ENCODE measurements around the gene UNC5C.

The UNC5C gene

GRCh38 chr4:95466791-95467190, 82.0 kb downstream of the UNC5C start:
- no peak for DNase-seq (ENCODE audit: low read depth)

DNA sequence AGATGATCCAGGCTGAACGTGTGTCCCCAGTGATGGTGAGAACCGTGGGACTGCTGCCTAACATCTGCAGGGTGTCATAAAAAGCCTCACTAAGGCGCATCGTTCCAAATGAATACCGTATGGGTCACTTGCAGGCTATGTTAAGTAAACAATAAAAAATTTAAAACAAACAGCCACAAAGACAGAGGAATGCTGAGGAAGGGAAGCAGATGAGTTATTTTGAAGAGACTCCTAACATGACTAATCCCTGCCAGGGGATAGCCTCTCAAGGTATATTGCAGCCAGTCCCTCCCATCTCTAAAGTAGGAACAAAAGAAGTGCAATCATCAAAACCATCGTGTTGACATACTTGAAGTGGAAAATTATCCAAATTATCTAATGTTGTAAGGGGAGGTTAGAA, 83.8 kb downstream of the UNC5C start:
- no peak for DNase-seq (ENCODE audit: low read depth)

DNA sequence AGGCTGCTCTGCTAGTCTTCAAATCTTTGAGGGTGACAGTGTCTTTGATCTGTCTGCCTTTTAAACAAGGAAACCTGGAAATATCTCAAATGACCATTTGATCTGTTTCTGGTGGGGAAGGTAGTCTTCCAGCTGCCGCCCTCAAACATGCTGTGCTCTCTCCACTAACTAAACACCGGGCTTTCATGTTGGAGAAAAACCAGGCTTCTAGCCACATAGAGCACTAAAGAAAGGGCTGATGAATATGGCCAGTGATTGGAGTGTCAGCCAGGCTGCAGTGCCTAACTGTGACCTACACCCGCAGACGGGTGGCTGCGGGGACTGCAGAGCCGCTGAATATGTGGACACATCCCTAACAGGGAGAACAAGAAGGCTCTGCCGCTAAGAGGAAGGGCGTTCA, 85.9 kb downstream of the UNC5C start:
- no peak for DNase-seq (ENCODE audit: low read depth)

DNA sequence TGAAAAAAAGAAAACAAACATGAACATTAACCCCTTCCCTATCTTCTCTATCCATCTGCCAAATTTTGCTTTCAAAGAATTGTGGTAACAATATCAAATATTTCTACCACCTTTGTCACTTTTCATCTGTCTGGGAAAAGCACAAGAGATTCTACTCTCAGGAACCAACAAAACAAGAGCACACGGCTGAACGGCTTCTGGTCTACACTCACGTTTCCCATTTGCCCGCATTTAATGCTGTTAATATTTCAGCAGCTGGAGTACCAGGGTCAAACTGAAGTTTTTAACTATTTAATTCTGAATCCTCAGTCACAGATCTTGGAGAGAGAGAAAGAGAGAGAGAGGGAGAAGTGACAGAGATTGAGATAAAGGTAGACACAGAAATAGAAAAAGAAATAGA, 91.4 kb downstream of the UNC5C start:
- DNase-seq (ENCODE audit: low read depth), result no peak

DNA sequence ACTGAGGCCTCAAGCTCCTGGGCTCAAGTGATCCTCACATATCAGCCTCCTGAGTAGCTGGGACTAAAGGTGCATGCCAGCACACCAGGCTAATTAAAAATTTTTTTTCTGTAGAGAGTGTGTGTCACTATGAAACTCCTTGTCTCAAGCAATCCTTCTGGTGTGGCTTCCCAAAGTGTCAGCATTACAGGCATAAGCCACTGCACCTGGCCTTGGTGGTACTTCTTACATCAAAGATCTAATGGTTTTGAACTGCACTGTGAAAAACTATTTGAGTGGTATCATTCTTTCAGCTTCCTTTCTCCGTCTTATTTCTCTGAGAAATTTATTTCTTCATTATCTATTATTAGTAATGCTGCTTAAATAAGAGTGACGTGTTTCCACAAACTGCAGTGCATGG, 98.5 kb downstream of the UNC5C start:
- no peak for DNase-seq (ENCODE audit: low read depth)

DNA sequence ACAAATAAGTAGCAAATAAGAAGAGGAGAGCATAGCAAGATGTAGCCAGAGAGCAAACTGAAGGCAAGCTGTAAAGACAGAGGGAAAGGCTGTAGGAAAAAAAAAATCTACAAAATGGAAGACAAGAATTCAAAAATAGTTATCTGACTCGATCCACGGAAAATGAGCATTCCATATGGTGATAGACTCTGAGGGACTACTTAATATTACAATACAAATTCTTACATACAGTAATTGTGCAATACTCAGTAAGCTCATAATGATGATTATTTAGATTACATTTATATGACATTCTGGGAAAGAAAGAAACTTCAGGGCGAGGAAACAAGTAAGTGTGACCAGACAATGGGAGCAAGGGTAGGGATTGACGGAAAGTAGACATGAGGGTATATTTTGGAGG, 102.6 kb downstream of the UNC5C start:
- no peak for DNase-seq (ENCODE audit: low read depth)

GRCh38 chr4:95445251-95445650, 103.5 kb downstream of the UNC5C start:
- DNase-seq (ENCODE audit: low read depth), result no peak

GRCh38 chr4:95444812-95445211, 104.0 kb downstream of the UNC5C start:
- no peak for DNase-seq (ENCODE audit: low read depth)

DNA sequence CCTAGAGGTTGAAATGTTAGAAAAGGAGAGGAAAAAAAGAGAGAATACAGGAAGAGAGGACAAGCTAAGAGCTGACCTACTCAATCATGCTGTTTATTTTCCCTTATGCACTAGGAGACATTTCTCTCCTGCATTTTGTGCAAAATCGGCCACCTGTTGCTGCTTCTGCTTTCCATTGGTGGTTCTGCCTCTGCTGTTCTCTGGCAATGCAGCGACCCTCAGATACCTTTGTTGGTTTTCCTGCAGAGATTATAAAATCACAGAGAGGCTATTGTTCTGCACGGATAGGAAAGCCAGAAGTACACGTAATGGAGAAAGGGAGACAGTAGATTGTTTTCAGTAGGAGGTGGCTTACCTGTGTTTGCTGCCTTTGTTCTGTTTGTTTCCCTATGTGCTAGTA, 108.9 kb downstream of the UNC5C start:
- DNase-seq (ENCODE audit: low read depth), result no peak

- no peak for DNase-seq (ENCODE audit: low read depth)
These were observed 109.7 kb downstream of the UNC5C start for GRCh38 chr4:95439071-95439470.

- DNase-seq (ENCODE audit: low read depth), result no peak
These were observed 116.3 kb downstream of the UNC5C start for GRCh38 chr4:95432466-95432865.

- no peak for DNase-seq (ENCODE audit: low read depth)
These were observed 117.1 kb downstream of the UNC5C start for GRCh38 chr4:95431678-95432077.

DNA sequence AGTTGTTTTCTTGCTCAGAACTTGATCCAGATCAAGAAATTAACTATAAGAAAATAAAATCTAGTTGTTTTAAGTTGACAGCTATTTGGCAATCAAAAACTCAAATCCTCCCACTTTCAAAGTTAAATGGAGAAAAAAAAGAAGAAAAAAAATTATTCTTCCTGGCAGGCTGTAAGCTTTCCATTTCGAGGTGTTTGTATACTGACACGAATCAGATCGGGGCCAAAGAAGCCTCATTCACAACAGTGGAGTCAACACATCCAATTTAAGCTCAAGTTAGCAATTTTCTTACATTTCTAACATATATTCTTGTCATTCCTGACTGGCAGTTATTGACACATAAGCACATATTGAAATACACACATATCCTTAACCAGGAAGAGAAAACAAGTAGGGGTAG, 119.4 kb downstream of the UNC5C start:
- no peak for DNase-seq (ENCODE audit: low read depth)

GRCh38 chr4:95428291-95429070, 120.3 kb downstream of the UNC5C start:
- no peak for DNase-seq (ENCODE audit: low read depth)

DNA sequence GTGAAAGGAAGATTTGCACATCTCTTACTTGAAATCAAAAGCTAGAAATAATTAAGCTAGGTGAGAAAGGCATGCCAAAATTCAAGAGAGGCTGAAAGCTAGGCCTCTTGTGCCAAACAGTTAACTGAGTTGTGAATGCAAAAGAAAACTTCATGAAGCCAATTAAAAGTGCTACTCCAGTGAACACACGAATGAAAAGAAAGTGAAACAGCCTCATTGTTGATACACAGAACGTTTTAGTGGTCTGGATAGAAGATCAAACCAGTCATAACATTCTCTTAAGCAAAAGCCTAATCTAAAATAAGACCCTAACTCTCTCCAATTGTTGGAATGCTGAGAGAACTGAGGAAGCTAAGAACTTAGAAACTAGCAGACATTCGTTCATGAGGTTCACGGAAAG, 122.3 kb downstream of the UNC5C start:
- no peak for DNase-seq (ENCODE audit: low read depth)

GRCh38 chr4:95422436-95422835, 126.3 kb downstream of the UNC5C start:
- DNase-seq (ENCODE audit: low read depth), result no peak

GRCh38 chr4:95421869-95422268, 126.9 kb downstream of the UNC5C start:
- DNase-seq (ENCODE audit: low read depth), result no peak

DNA sequence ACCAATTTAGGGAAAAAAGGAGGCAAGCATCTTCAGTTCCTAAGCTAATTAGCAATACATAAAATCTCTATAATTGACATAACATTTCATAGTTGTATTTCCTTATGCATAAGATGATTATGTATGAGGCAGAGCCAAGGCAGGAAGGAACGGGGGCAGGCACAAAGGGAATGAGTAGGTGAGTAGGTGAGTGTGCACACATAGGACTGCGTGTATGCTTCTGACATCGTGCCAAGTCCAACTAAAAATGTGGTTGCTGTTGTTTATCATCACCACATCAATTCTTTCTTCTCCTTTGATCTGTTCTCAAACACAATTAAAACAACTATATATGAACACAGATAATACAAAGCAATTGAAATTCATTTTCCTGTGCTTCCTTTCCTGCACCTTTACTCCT, 131.2 kb downstream of the UNC5C start:
- DNase-seq (ENCODE audit: low read depth), result no peak

DNA sequence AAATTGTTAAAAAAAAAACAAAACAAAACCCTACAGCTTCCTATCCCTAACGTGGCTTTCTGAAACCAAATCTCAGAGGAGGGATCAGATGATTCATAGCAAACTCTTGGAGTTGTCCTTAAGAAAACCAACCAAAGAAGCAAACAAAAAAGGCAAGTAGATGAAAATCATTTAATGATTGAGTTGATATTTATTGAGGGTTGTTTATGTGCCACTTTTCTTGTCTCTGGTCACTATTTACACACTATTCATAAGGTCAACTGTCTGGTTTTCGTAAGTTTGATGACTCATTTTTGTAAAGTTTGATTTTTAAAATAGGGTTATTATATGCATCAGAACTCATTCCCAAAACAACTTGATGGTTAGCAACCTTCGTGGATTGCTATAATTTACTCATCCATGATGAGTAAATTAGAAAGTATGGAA, 133.4 kb downstream of the UNC5C start:
- DNase-seq (ENCODE audit: low read depth), result peak; percentile 41

GRCh38 chr4:95411371-95412088, 137.2 kb downstream of the UNC5C start:
- no peak for DNase-seq (ENCODE audit: low read depth)

DNA sequence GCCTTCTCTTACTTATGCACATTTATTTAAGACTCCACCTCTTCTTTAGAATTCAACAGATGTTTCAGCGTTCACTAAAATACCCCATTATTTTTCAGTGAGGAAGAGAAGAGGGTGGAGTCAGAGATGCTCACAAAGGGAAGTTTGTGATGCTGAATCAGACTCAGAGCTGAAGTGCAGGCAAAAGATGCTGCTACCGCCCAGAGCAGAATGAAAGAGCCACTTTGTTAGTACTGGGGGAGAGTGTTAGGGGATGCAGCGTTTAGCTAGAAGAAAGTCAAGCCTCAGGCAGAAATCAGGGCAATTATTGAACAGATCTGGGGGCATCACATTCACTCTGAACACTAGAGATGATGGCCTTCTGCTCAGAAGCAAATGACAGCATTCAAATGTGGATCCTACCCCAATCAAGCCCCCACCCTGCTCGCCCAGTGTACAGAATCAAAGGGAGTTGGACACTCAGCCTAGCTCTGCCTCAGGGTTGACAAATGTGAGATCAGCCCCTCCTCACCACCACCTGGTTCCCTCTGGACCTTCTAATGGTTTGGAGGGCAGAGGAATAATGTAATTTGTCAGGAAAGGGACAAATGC, 138.3 kb downstream of the UNC5C start:
- no peak for DNase-seq (ENCODE audit: low read depth)

DNA sequence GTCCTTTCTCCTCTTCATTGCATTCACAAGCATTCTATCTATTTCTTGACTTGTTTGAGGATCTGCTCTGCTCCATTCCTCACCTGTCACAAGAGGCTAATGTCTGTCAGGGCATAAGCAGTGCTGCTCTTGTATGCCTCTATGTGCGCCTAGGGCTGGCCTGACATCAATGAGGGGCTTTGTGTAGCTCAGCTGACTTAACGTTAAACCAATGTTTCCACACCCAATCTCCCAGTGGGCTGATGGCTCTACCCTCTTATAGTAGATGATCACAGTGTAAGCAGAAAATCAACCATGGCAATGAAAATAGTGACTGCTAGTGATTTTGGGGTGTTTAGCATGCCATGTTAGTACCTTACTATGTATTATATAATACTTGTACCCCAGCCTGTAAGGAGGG, 139.0 kb downstream of the UNC5C start:
- DNase-seq (ENCODE audit: low read depth), result no peak

- no peak for DNase-seq (ENCODE audit: low read depth)
These were observed 139.6 kb downstream of the UNC5C start for GRCh38 chr4:95409127-95409526.
